Stimulated activated CD4-positive, alpha-beta T cell treated with anti-CD3 and anti-CD28 coated beads, TNF-alpha, amount 100 ng/mL, for 48 hours (primary cell): ENCODE data around the gene COBLL1.

Experiments used
- DNase-seq, 3 donors: peaks; one replicate each; pipeline ENCODE4 v3.0.0-alpha.2; 2020; ENCODE audit warnings: low read depth in 3 of 3

COBLL1 gene

DNA sequence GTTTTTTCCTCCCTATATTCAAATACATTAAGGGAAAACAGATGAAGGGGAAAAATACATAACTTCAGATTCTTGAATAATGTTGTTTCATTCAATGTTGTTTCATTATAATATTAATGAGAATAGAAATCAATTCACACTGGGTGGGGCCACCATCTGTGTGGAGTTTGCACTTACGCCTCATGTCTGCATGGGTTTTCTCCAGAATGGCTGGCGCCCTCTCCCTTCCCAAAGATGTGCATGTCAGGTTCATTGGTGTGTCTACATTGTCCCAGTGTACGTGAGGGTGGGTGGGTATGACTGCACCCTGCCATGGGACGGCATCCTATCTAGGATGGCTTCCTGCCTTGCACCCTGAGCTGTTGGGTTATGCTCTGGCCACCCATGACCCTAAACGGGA is 51.7 kb downstream of the COBLL1 start:
- DNase-seq: no peak

DNA sequence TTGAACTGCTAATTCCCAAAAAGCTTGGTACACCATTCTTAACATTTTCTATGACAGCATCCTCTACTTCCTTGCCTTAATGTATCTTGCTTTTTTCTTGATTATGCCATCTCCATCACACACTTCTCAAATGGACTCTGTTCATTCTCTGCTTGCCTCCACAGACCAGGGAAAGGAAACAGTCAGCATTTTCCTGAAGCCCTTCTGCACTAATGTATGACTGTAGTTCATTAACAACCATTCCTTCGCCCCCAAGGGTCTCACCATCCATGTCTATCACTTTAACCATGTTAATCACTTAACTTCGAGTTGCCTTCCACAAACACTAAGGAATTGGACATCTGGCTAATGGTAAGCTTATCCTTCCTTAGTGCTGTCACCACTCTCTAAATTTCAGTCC is 54.8 kb downstream of the COBLL1 start:
- no peak for DNase-seq

DNA sequence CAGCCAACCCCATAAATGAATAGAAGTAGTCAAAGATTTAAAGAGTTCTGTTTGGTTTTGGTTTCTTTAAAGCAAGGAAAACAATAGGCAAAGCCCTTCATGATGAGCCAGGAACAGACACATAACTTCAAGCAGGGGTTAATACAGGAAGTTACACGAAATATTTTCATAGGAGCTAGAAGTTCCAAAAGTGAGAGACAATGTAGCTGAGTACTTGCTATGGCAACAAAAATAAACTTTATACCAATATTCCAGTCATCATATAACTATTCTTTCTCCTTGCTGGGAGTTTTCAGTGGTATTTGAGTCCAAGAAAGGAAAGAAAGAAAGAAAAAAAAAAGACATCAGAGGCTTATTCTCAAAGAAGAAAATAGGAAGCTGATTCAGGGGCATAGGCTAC is 56.2 kb downstream of the COBLL1 start:
- DNase-seq: no peak

- DNase-seq: no peak
Observed at GRCh38 chr2:164784376-164784775, 57.2 kb downstream of the COBLL1 start.

DNA sequence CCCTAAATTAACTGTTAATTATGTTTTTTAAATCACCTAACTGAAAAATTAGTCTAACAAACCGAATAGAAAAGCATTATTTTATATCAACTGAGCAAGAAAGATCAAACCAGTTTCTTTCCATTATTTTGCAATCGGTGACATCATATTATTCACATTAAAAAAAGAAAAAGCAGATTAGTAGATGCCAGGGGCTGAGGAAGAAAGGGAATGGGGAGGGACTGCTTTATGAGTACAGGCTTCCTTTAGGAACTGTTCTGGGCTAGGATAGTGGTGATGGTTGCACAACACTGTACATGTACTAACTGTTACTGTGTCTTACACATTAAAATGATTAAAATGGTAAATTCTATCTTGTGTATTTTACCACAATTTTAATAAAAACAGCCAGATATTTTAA is 59.3 kb downstream of the COBLL1 start:
- no peak for DNase-seq

GRCh38 chr2:164781394-164781793 is 60.2 kb downstream of the COBLL1 start:
- no peak for DNase-seq

- DNase-seq: no peak
Observed at GRCh38 chr2:164780611-164781178, 60.9 kb downstream of the COBLL1 start.

DNA sequence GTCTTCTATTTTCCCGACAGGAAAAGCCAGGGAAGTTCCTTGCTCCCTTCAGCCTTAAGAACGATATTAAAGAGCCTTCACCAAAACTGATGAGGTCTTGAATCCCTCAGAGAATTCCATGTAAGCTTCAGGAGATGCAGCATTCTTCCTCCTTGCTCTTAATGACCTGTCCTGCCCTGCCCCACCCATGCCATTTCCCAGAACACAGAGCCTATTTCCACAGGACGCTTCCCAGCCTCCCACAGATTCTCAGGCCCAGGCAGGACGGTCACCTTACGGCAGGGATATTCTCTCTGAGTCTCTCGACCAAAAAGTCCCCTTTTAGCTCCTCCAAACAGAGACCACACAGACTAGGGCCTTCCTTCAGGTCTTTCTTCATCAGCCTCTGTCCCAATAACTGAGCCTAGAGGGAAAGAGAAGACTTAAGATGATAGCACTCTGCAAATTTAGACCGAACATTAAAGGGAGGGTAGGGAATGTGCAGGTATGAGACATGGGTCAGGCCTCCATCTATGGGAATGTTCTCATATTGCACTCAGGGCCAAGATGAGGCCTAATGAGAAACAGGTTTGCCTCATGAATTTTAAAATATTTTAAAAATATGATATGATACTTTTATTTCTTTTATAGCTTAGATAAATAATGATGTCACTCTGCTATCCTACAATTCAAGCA is 62.1 kb downstream of the COBLL1 start:
- DNase-seq: no peak

GRCh38 chr2:164778723-164779122 is 62.9 kb downstream of the COBLL1 start:
- no peak for DNase-seq

- DNase-seq: no peak
Observed at GRCh38 chr2:164777847-164778461, 63.7 kb downstream of the COBLL1 start.

- DNase-seq: no peak
Observed at GRCh38 chr2:164773635-164774034, 68.0 kb downstream of the COBLL1 start.

GRCh38 chr2:164773091-164773490 is 68.5 kb downstream of the COBLL1 start:
- DNase-seq: no peak

- no peak for DNase-seq
Observed at GRCh38 chr2:164771897-164772296, 69.7 kb downstream of the COBLL1 start.

GRCh38 chr2:164770421-164770916 is 71.2 kb downstream of the COBLL1 start:
- DNase-seq: no peak

GRCh38 chr2:164766954-164767320 is 74.7 kb downstream of the COBLL1 start:
- no peak for DNase-seq

GRCh38 chr2:164766216-164766953 is 75.2 kb downstream of the COBLL1 start:
- no peak for DNase-seq

- DNase-seq: no peak
Observed at GRCh38 chr2:164764996-164765395, 76.6 kb downstream of the COBLL1 start.

DNA sequence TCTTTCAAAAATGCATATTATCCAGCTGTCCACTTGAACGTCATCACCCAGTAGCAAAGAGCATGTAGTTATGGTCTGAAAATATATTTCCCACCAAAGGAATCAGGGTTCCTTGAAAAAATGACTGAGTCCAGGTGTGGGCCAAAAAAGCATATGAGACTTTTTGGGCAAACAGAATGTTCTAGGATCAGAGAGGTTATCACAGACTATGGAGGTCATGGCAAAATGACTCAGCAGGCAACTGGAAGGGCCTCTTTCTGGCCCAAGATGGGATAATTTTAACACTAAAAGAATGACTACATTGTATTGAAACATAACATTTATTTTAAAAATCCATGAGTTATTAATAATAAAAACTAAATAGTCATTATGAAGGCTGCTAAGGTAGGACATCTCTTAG is 77.1 kb downstream of the COBLL1 start:
- DNase-seq: no peak

DNA sequence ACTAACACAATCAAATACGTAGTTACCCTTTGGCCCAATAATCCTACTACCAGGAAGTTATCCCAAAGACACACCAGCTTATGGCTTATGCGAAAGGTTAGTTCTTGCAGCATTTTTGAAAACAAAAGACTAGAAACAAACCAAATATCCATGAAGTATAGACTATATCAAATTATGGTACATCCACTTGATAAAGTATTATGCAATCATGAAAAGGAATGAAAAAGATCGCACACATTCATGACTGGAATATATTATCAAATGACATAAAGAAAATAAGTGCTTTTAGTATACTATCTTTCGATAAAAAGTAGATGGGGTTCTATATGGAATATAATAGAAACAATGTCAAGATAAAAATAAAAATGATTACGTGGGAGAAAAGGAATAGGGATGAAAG is 78.2 kb downstream of the COBLL1 start:
- DNase-seq: no peak

DNA sequence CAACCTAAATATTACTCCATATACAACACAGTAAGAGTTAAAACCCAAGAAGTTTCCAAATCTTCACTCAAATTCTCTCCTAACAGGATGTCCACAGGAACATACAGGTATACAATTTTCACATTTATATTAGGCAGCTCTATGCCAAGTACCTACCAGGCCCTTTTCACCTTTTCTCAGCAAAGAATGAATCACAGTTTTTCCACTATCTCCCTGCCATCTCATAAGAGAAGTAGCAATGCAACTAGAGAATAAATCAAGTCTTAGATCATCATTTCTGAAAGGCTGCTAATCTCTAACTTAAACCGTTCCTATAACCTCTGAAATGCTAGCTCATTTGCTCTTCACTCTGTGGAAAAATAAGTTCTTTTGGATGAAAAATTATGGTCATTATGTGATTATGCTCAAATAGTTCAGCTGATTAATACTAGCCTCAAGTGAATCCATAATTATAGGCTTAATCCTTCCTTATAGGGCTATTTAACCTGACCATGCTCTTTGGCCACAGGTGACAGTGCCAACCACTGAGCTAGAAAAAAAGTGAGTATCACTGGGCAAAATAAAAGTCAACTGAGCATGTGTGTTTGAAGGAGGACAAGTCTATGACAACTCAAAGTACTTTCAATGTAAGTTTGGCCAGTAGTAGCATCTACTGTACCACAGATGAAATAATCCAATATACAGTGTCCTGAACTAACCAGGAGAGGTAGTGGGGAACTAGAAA is 79.7 kb downstream of the COBLL1 start:
- DNase-seq: no peak

GRCh38 chr2:164761201-164761600 is 80.4 kb downstream of the COBLL1 start:
- DNase-seq: peak in 1 of 3 donors; percentile 18

DNA sequence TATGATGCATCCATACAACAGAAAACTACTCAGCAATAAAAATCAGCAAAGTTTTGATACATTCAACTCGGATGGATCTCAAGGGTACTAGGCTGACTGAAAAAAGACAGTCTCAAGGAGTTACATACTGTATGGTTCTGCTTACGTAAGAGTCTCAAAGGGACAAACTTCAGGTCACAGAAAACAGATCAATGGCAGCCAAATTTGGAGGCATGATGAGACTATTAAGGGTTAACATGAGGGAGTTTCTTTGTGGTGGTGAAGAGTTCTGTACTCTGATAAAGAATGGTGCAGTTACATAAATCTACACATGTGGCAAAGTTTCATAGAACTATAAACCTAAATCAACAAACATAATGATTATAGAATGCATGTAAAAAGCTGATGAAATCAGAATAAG is 81.4 kb downstream of the COBLL1 start:
- DNase-seq: no peak
